Cardiac fibroblast (primary cell): Measurements from ENCODE around the gene SIN3A.
A peak's percentile ranks its signal among the peaks of the same experiment; 100 is the strongest.
"Not testable (repeated sequence)": the region's sequence is repeated elsewhere in the genome, so short reads cannot be mapped to it uniquely, and the experiment has no call there.

Source experiments
- DNase-seq, 2 donors: peaks; one replicate each; pipeline versions ENCODE4 v3.0.0 to v3.0.0-alpha.2; 2010; ENCODE audit warnings: low read depth in 2 of 2
- H3K4me3 ChIP-seq, 2 donors: replicated peaks in 1 of 2; 1 replicate in 1 of 2; 2 replicates in 1 of 2; pipeline ENCODE4 v1.5.1; 2011; ENCODE audit warnings: low read depth in 2 of 2, low read length in 2 of 2, mild to moderate bottlenecking in 2 of 2, moderate library complexity in 1 of 2
- CTCF ChIP-seq: IDR thresholded peaks from one replicate; pipeline ENCODE4 v1.5.1; 2011; ENCODE audit warnings: low read depth, mild to moderate bottlenecking, low read length, inconsistent platforms

The SIN3A gene

DNA sequence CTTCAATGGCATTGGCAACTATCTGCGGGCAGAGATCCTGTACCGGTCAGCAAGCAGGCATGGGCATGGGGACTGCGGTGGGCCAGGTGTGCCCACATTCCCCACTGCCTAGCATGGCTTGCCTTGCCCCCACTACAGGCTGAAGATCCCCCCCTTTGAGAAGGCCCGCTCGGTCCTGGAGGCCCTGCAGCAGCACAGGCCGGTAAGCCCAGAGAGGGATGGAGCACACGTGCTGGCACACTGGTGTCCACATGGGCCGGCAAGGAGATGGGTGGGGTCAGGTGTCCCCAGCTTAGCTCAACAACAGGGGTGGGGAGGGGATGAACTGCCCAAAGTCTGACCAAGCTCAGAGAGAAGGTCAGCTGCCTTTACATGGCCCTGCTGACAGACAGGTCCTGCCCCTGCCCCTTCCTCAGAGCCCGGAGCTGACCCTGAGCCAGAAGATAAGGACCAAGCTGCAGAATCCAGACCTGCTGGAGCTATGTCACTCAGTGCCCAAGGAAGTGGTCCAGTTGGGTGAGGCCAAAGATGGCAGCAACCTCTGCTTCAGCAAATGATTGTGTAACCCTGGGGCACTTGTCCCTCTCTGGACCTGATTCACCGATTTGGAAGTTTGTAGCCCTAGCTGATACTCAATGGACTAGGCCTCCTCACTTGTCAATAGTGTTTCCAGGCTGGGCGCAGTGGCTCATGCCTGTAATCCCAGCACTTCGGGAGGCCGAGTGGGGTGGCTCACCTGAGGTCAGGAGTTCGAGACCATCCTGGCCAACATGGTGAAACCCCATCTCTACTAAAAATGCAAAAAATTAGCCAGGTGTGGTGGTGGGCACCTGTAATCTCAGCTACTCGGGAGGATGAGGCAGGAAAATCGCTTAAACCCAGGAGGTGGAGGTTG lies 99.1 kb downstream of the SIN3A start:
- DNase-seq: no peak
- H3K4me3 ChIP-seq: no peak overlapping the region
- no peak for TF ChIP-seq CTCF

DNA sequence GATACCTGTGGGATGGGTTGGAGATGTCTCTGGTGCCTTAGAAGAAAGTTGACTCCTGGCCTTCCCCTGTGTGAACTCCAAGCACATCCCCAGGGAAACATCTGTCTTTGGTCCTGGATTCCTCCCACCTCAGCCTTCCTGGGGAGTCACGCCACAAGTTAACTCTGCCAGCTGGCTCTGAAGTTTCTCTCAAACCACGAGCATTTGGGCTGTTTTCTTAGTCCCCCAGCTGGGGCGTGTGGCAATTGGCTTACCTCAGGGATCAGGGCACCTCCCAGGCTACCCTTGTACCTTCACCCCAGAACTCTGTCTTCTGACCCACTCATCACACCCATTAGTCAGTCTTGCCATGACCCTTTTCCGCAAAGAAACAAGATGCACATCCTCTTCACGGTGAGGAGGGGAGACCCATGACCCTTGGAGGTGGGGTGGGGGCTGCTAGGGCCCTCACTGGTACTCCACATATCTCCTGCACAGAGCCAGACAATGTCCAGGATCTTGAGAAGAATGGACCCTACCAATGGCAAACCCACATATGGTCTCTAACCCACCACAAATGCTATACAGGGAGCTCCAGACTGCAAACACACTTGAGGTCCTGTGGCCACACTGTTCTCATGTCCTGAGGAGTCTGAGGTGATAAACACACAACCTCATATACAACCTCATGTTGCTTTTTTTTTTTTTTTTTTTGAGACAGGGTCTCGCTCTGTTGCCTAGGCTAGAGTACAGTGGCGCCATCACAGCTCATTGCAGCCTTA lies 100.7 kb downstream of the SIN3A start:
- no peak overlapping the region for H3K4me3 ChIP-seq
- no peak for TF ChIP-seq CTCF
- no peak for DNase-seq

DNA sequence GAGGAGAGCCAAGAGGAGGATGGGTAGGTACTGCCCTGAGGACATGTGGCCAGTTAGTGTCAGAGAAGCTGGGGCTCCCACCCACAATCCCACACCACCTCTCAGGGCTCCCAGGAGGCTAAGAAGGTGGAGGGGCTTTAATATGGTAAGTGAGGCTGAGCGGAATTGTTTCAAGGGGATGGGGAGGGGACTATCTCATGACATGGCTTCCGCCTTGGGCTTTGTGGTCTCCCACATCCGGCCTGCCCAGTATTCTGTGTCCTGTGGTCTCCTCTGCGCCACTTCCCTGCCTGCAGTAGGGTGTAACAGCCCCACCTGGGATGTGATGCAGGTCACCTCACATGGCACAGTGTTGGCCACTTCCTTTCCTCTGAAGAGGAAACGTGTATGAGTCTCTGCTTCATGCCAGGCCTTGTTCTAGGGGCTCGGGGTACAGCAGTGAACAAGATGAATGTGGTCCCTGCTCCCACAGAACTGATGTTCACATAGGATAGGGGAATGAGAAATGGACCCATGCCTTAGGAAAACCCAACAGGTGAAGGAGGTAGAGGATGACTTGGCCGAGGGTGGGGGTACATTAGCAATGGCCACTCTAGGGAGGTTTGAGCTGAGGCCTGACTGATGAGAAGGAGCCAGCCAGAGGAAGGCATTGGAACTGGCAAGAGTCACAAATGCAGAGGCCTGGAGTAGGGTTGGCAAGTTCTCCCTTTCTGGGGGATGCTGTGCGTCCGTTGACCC lies 101.5 kb downstream of the SIN3A start:
- no peak overlapping the region for H3K4me3 ChIP-seq
- DNase-seq: no peak
- TF ChIP-seq CTCF: no peak

- not testable (repeated sequence) for DNase-seq, H3K4me3 ChIP-seq
Observed at GRCh38 chr15:75349351-75349669, 102.2 kb downstream of the SIN3A start.

GRCh38 chr15:75348562-75349350 lies 102.7 kb downstream of the SIN3A start:
- DNase-seq: no peak
- H3K4me3 ChIP-seq: peak overlapping the region; percentile 64 to 91
- no peak for TF ChIP-seq CTCF

DNA sequence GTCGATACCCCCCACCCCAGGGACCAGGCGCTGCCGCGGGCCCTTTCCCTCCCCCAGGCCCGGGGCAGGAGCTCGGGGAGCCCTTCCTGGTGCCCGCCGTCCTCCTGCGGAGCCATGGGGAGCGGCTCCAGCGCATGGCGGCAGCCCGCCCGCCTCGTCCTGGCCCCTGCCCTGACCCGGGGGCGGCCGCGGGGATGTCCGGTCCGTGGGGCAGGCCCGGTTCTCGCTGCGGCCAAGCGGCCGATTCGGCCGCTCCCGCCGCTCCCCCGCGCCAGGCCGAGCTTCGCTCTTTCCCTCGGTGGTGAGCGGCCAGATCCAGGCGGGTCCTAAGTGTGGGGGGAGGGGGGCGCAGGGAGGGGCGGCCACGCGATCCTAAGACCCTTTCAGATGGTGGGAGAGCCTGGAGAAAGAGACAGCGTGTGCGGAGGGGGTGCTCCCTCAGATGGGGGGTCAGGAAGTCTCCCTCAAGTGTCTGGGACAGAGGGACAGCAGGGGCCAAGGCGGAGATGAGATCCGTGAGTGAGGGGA lies 103.4 kb downstream of the SIN3A start:
- TF ChIP-seq CTCF: no peak
- DNase-seq: no peak
- peak overlapping the region; percentile 64 to 91 for H3K4me3 ChIP-seq
